DMS153 treated with DMSO at 0.1 percent for 48 hours (cell line): ENCODE measurements around the gene SEMA5A.
"Not testable (repeated sequence)": the region's sequence is repeated elsewhere in the genome, so short reads cannot be mapped to it uniquely, and the experiment has no call there.

Experiments used
- DNase-seq: peaks from one replicate; lab custom pipeline; 2025; ENCODE audit not compliant: unreplicated experiment; lab: John Stamatoyannopoulos, UW

Gene SEMA5A

GRCh38 chr5:9409413-9409960 is 136.4 kb downstream of the SEMA5A start:
- no peak for DNase-seq

GRCh38 chr5:9408964-9409363 is 136.9 kb downstream of the SEMA5A start:
- no peak for DNase-seq

- no peak for DNase-seq
Measured at GRCh38 chr5:9405196-9405754, 140.6 kb downstream of the SEMA5A start.

- DNase-seq = no peak
Measured at GRCh38 chr5:9401786-9402472, 143.9 kb downstream of the SEMA5A start.

GRCh38 chr5:9399783-9400182 is 146.1 kb downstream of the SEMA5A start:
- not testable (repeated sequence) for DNase-seq

DNA sequence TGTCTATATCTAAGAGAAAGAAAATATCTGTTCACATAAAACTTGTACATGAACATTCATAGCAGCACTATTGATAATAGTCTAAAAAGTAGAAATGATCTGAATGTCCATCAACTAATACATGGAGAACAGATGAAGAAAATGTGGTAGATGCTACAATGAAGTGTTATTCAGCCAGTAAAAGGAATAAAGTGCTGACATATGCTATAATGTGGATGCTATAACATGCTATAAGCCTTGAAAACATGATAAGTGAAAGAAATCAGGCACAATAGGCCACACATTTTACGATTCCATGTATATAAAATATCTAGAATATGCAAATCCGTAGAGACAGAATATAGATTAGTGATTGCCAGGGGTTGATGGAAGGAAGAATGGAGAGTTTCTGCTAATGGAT is 146.8 kb downstream of the SEMA5A start:
- no peak for DNase-seq

- no peak for DNase-seq
Measured at GRCh38 chr5:9398227-9398626, 147.6 kb downstream of the SEMA5A start.

GRCh38 chr5:9396285-9396770 is 149.5 kb downstream of the SEMA5A start:
- no peak for DNase-seq

- no peak for DNase-seq
Measured at GRCh38 chr5:9395706-9396105, 150.2 kb downstream of the SEMA5A start.

DNA sequence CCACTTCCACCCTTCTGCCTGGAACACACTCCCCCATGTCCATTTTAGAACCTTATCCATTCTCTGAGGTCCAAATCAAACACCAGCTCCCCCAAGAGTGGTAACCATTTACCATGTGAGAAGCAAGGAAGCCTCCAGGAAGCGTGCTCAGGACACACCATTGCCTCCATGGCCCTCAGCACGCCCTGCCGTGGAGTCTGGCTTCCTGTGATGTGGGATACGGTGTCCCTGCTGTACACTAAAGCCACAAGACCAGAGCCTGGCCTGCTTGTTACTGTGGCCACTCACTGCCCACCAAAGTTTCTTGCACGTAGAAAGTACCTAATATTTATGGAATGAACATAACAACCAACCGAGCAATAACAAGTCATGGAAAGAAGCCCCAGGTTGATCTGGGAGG is 151.7 kb downstream of the SEMA5A start:
- no peak for DNase-seq

DNA sequence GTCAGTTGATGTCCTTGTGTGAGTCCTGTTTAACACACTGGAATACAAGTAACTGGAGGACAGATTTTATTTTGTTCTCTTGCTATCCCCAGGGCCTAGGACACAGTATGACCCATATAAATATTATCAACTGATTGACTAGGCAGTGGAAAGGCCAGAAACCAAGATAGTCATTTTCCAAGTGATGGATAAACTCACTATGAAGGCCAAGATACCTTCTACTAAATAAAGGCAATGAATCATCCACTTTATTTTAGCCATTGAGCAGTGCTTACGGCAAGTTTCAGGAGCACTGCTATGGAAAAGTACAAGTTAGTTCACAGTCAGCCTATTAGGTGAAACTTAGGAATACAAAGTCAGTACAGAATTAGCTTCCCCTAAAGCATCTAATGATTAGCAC is 153.2 kb downstream of the SEMA5A start:
- no peak for DNase-seq

DNA sequence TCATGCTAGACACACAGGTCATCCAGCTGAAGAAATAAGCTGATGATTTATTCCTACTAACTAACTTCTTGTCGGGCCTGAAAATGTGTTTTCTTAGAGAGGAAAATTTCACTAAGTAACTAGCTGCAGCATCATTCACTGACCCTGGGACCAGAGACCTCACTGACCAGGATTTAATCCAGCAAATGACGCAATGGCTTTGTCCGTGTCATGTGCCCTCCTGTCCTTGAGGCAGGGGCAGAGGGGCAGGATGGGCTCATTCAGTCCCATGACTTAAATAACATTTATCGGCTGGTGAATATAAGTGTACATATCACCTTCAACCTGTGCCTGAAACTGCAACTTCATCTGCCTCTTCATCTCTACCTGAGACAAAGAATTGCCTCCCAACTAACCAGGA is 154.8 kb downstream of the SEMA5A start:
- DNase-seq = no peak

DNA sequence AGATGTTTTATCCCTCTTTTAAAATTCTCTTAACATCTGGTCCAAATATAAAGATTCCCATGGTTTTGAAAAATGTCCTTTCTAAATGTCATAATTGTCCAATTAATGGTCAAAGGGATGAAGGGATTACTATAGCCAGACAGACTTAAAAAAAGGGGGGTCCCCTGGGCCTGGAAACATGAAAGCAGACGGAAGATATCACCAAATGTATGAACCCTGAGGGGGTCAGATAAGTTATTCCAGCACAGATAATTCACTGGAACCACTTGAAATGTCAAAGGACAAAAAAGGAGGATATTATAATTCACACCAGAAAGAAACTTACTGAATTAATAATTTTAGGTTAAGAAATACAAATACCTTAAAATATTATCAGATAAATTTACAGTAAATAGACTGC is 155.8 kb downstream of the SEMA5A start:
- DNase-seq = no peak

GRCh38 chr5:9388941-9389674 is 156.8 kb downstream of the SEMA5A start:
- no peak for DNase-seq

GRCh38 chr5:9387879-9388278 is 158.0 kb downstream of the SEMA5A start:
- DNase-seq = no peak

- DNase-seq = no peak
Measured at GRCh38 chr5:9386945-9387344, 158.9 kb downstream of the SEMA5A start.

DNA sequence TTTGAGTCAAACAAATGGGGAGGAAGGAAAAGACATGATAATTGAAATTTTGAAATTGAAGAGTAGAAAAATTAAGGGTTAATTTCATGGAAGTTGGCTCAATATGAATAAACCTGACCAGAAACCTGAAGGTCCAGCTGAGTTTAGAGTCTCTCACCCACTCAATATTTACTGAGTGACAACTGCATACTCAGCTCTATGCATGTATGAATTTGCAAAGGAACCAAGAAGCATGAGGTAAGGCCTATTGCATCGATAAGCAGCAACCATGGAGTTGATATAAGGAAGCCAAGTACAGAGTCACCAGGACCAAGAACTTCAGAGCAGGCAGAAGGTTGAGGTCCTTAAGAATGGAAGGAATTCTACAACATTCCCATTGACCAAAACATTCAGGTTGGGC is 163.4 kb downstream of the SEMA5A start:
- DNase-seq = no peak

DNA sequence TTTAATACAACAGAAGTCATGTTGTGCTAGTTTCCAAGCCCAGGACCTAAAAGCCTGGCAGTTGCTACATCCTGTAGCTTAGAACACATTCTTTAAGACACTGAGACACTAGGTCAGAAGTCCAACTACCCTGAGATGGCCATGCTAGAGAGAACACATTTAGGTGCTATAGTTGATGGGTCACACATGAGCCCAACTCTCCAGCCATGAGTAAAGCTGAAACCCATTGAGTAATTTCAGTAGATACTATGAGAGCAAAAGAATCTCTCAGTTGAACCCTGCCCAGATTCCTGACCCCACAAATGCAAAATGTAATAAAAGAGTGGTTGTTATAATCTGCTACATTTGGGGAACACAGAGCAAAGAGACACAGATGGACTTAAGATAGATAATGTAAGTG is 164.4 kb downstream of the SEMA5A start:
- DNase-seq = no peak

DNA sequence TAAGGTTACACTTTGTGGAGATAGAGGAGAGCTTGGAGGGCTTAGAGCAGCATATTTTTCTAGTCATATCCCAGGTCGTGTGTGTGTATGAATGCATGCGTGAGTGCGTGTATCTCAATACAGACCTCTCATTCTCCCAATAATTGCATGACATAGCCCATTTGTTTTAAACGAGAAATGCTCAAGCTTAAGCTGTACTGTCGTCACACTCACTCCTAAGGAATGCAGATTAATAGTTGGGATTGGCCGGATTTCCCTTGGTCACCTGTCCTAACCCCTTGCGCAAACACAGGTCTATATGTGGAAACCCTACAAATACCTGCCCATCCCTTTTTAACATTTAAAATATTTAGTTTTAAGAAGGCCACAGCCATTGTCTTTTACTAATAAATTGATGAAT is 165.8 kb downstream of the SEMA5A start:
- no peak for DNase-seq

GRCh38 chr5:9376363-9377117 is 169.3 kb downstream of the SEMA5A start:
- no peak for DNase-seq

- no peak for DNase-seq
Measured at GRCh38 chr5:9375756-9376155, 170.1 kb downstream of the SEMA5A start.
